GM10248 (cell line): ENCODE results near the gene STAB2.

Experiments
- CTCF ChIA-PET: fragments of 300-600 bp; sonication (Branson Sonifier 250); formaldehyde crosslinking; extraction: SDS; loops from one replicate; lab custom pipeline; 2021; ENCODE audit warnings: antibody characterized with exemption; lab: Yijun Ruan, JAX
- POLR2A ChIA-PET: fragments of 350-650 bp; sonication (Branson Sonifier 250); formaldehyde crosslinking; extraction: SDS; loops from one replicate; lab custom pipeline; 2020; ENCODE audit warnings: antibody characterized with exemption; lab: Yijun Ruan, JAX
- DNase-seq: peaks from one replicate; pipeline ENCODE4 v3.0.0; 2012; ENCODE audit errors: extremely low spot score
- CTCF ChIP-seq: IDR thresholded peaks from 2 replicates; pipeline ENCODE4 v1.5.1; 2012; ENCODE audit warnings: mild to moderate bottlenecking, low read depth; ENCODE audit errors: extremely low read depth, missing control alignments, control extremely low read depth

The STAB2 gene

GRCh38 chr12:103782399-103782798, 195.3 kb downstream of the STAB2 start:
- ChIA-PET POLR2A (no interaction called here), CTCF (interaction anchor here (1.0 to 2.1 kb wide), 4 partner anchors 9 to 13 kb away, joined by 3 to 6 read pairs (median 5); no protein-coding TSS in a partner anchor)
- TF ChIP-seq CTCF: no peak
- no peak for DNase-seq

- ChIA-PET CTCF (interaction anchor here (1.0 kb wide), 1 partner anchor 9 kb away, joined by 3 read pairs; no protein-coding TSS in a partner anchor), POLR2A (interaction anchor here (0.7 kb wide), 1 partner anchor 1723 kb away, joined by 3 read pairs; no protein-coding TSS in a partner anchor)
- no peak for DNase-seq
- no peak for TF ChIP-seq CTCF
These were observed 196.9 kb downstream of the STAB2 start for GRCh38 chr12:103783744-103784664.

- DNase-seq: no peak
- TF ChIP-seq CTCF: no peak
- ChIA-PET CTCF (interaction anchor here (1.3 kb wide), 1 partner anchor 15 kb away, joined by 3 read pairs; no protein-coding TSS in a partner anchor), POLR2A (no interaction called here)
These were observed 198.4 kb downstream of the STAB2 start for GRCh38 chr12:103785243-103786031.

GRCh38 chr12:103786201-103786600, 199.1 kb downstream of the STAB2 start:
- ChIA-PET POLR2A (no interaction called here), CTCF (interaction anchor here (1.2 to 1.3 kb wide), 2 partner anchors 15 to 28 kb away, joined by 3 to 4 read pairs; no protein-coding TSS in a partner anchor)
- no peak for DNase-seq
- TF ChIP-seq CTCF: no peak

DNA sequence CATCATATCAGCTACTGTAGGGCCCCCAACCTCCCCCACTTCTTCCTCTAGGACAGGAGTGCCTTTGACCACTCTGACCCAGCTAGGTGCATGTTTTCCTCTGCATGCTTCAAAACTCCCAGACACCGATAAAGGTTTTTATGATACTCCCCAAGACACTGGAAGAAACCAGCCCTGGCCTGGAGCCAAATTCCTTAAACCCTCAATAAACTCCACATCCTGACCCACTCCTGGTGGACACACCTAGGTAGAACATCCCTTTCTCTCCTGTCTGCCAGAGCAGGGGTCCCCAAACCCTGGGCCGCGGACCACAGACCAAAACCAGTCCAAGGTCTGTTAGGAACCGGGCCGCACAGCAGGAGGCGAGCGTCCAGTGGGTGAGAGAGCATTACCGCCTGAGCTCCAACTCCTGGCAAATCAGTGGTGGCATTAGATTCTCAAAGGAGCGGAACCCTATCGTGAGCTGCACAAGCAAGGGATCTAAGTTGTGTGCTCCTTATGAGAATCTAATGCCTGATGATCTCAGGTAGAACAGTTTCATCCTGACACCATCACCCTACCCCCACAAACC, 204.4 kb downstream of the STAB2 start:
- DNase-seq: no peak
- TF ChIP-seq CTCF: no peak
- CTCF ChIA-PET: interaction anchor here (1.1 kb wide), 1 partner anchor 10 kb away, joined by 3 read pairs; no protein-coding TSS in a partner anchor
- POLR2A ChIA-PET: no interaction called here

DNA sequence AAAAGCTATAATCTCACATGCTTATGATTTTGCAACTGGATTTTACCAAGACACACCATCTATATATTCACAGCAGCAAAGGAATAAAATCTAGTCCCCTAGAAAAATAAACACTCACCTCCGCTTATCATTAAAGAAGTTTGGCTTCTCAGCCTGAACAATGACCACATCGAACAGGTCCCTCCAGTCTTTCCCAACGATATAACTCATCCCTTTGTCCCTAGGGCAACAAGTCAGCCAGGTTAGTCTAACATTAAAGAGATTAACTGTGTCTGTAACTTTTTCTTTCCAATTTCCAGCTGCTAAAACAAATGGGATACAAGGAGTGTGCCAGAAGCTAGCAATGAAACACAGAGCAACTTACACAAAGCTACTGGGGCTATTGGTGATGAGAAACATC, 206.0 kb downstream of the STAB2 start:
- TF ChIP-seq CTCF: no peak
- DNase-seq: no peak
- CTCF ChIA-PET: interaction anchor here (1.0 to 1.6 kb wide), 3 partner anchors 9 to 42 kb away, joined by 3 read pairs; no protein-coding TSS in a partner anchor
- POLR2A ChIA-PET: no interaction called here
